IMR-90 (cell line): ENCODE measurements around the gene NOC2L. TPM values are rescaled to one million over a fixed set of nuclear protein-coding genes. Genes with fewer than 3 reads are reported as not detected.

Experiments used
- ATAC-seq: fragments of 200-7000 bp; cut with Tn5 transposase; 2 replicates; pipeline ENCODE4 v1.9.1; 2020; ENCODE audit warnings: low read depth, mild to moderate bottlenecking, moderate library complexity
- BruUV-seq: library from RNA; stranded (reverse); fragments of 400-500 nt; replicated peaks from 2 replicates; lab custom pipeline; 2021; lab: Mats Ljungman, UMichigan
- CTCF ChIA-PET: fragments of 300-600 bp; formaldehyde crosslinking; extraction: SDS; loops from one replicate; lab custom pipeline; 2021; ENCODE audit warnings: antibody characterized with exemption; lab: Yijun Ruan, JAX
- POLR2A ChIA-PET: fragments of 300-600 bp; sonication (Branson Sonifier 250); formaldehyde crosslinking; loops from one replicate; lab custom pipeline; 2022; ENCODE audit warnings: antibody characterized with exemption; ENCODE audit not compliant: unreplicated experiment; lab: Charles Lee
- DNase-seq: peaks from one replicate; pipeline ENCODE4 v3.0.0; 2013
- H2AFZ ChIP-seq: replicated peaks from 2 replicates; pipeline ENCODE3; 2013; ENCODE audit warnings: low read length, mild to moderate bottlenecking; ENCODE audit not compliant: poor library complexity
- H2AK5ac ChIP-seq: 2 replicates; pipeline ENCODE4 v1.6.1; 2013; ENCODE audit warnings: low read depth, low read length, inconsistent platforms
- H2AK9ac ChIP-seq: replicated peaks from 2 replicates; pipeline ENCODE3; 2013; ENCODE audit warnings: mild to moderate bottlenecking, low read depth, low read length, moderate library complexity; ENCODE audit not compliant: poor library complexity
- H2BK120ac ChIP-seq: 2 replicates; pipeline ENCODE4 v1.6.1; 2013; ENCODE audit warnings: low read depth, low read length, inconsistent platforms
- H2BK15ac ChIP-seq: 3 replicates; pipeline ENCODE4 v1.6.1; 2013; ENCODE audit warnings: low read depth, low read length, inconsistent platforms
- H2BK20ac ChIP-seq: 2 replicates; pipeline ENCODE4 v1.6.1; 2013; ENCODE audit warnings: low read depth, mild to moderate bottlenecking, inconsistent platforms, low read length, moderate library complexity
- H2BK5ac ChIP-seq: 2 replicates; pipeline ENCODE4 v1.6.1; 2013; ENCODE audit warnings: mild to moderate bottlenecking, low read depth, low read length, inconsistent platforms; ENCODE audit not compliant: poor library complexity, severe bottlenecking
- H3K14ac ChIP-seq: replicated peaks from 2 replicates; pipeline ENCODE4 v1.6.1; 2013; ENCODE audit warnings: low read depth, low read length, inconsistent platforms
- H3K18ac ChIP-seq: 2 replicates; pipeline ENCODE4 v1.6.1; 2013; ENCODE audit warnings: low read depth, low read length, control low read depth
- H3K23ac ChIP-seq: 2 replicates; pipeline ENCODE4 v1.6.1; 2013; ENCODE audit warnings: low read depth, low read length, inconsistent platforms
- H3K27ac ChIP-seq: 2 replicates; pipeline ENCODE4 v1.5.1; 2013; ENCODE audit warnings: mild to moderate bottlenecking, control low read depth, low read length; ENCODE audit not compliant: insufficient read depth
- H3K27me3 ChIP-seq: 2 replicates; pipeline ENCODE4 v1.6.1; 2013; ENCODE audit warnings: low read length; ENCODE audit not compliant: control insufficient read depth, insufficient read depth
- H3K36me3 ChIP-seq: 2 replicates; pipeline ENCODE4 v1.6.1; 2013; ENCODE audit warnings: low read length, mixed read lengths; ENCODE audit not compliant: control insufficient read depth, insufficient read depth
- H3K4ac ChIP-seq: 2 replicates; pipeline ENCODE4 v1.6.1; 2013; ENCODE audit warnings: low read depth, low read length, inconsistent platforms
- H3K4me1 ChIP-seq: 2 replicates; pipeline ENCODE4 v1.6.1; 2013; ENCODE audit warnings: low read length, mixed read lengths; ENCODE audit not compliant: control insufficient read depth, insufficient read depth
- H3K4me2 ChIP-seq: 2 replicates; pipeline ENCODE4 v1.6.1; 2013; ENCODE audit warnings: low read depth, mild to moderate bottlenecking, control low read depth, low read length, moderate library complexity
- H3K4me3 ChIP-seq: 2 replicates; pipeline ENCODE4 v1.5.1; 2013; ENCODE audit warnings: low read depth, mild to moderate bottlenecking, control low read depth, low read length, moderate library complexity; ENCODE audit not compliant: insufficient read depth
- H3K56ac ChIP-seq: 2 replicates; pipeline ENCODE4 v1.6.1; 2013; ENCODE audit warnings: low read length, inconsistent platforms; ENCODE audit not compliant: insufficient read depth; ENCODE audit errors: extremely low read depth
- H3K79me1 ChIP-seq, 2 experiments: 2 replicates each; pipeline ENCODE4 v1.6.1; 2013; ENCODE audit warnings: low read length in 2 of 2, inconsistent platforms in 1 of 2, low read depth in 1 of 2
- H3K9ac ChIP-seq: 2 replicates; pipeline ENCODE4 v1.6.1; 2013; ENCODE audit warnings: low read depth, low read length, control low read depth
- H3K9me1 ChIP-seq: 2 replicates; pipeline ENCODE4 v1.6.1; 2013; ENCODE audit warnings: low read length, inconsistent platforms; ENCODE audit not compliant: insufficient read depth
- H3K9me3 ChIP-seq: 2 replicates; pipeline ENCODE4 v1.6.1; 2013; ENCODE audit warnings: low read length; ENCODE audit not compliant: control insufficient read depth, insufficient read depth
- H4K20me1 ChIP-seq: 2 replicates; pipeline ENCODE4 v1.6.1; 2013; ENCODE audit warnings: low read length, inconsistent platforms; ENCODE audit not compliant: insufficient read depth
- H4K5ac ChIP-seq: 2 replicates; pipeline ENCODE4 v1.6.1; 2013; ENCODE audit warnings: mild to moderate bottlenecking, low read depth, low read length, control low read depth
- H4K8ac ChIP-seq, 2 experiments: 2 replicates each; pipeline ENCODE4 v1.6.1; 2013; ENCODE audit warnings: low read depth in 2 of 2, low read length in 2 of 2, control low read depth in 1 of 2, inconsistent platforms in 1 of 2
- H4K91ac ChIP-seq: 2 replicates; pipeline ENCODE4 v1.6.1; 2013; ENCODE audit warnings: low read depth, low read length, inconsistent platforms; ENCODE audit not compliant: insufficient read depth
- BHLHE40 ChIP-seq: fragments of 150-350 bp; IDR thresholded peaks from 2 replicates; pipeline ENCODE4 v1.6.1; 2016; ENCODE audit warnings: mild to moderate bottlenecking, low read depth, low read length
- MAFK ChIP-seq: IDR thresholded peaks from 2 replicates; pipeline ENCODE4 v1.6.1; 2012; ENCODE audit warnings: low read depth, low read length, improper control_type of control experiment
- MAZ ChIP-seq: IDR thresholded peaks from 2 replicates; pipeline ENCODE4 v1.6.1; 2012; ENCODE audit warnings: low read depth, mild to moderate bottlenecking, low read length, improper control_type of control experiment, moderate library complexity, borderline replicate concordance
- MXI1 ChIP-seq: IDR thresholded peaks from 2 replicates; pipeline ENCODE4 v1.6.1; 2012; ENCODE audit warnings: low read depth, mild to moderate bottlenecking, low read length, moderate library complexity, borderline replicate concordance
- POLR2A ChIP-seq: IDR thresholded peaks from 2 replicates; pipeline ENCODE4 v1.6.1; 2012; ENCODE audit warnings: mild to moderate bottlenecking, low read depth, low read length
- USF2 ChIP-seq: fragments of 150-350 bp; IDR thresholded peaks from 2 replicates; pipeline ENCODE4 v1.6.1; 2017; ENCODE audit warnings: mild to moderate bottlenecking, antibody characterized with exemption, low read length, low read depth
- WGBS, 2 experiments: methylation state at CpG; one replicate each; pipeline versions ENCODE4 v1.1.5 to v1.1.7; 2013; ENCODE audit warnings: missing lambda C conversion rate in 2 of 2; ENCODE audit not compliant: insufficient read length in 1 of 2; ENCODE audit errors: extremely low coverage in 2 of 2; 5-methylcytosine and 5-hydroxymethylcytosine counted together
- dilution Hi-C: fragments of 300-500 bp; cut with HindIII; formaldehyde crosslinking; loops from one replicate; pipeline ENCODE4 v1.14.3; 2018; ENCODE audit warnings: low sequenced_read_pairs; ENCODE audit not compliant: unreplicated experiment
- in situ Hi-C: fragments of 300-500 bp; cut with MboI; formaldehyde crosslinking; loops from 3 replicates; pipeline ENCODE4 v1.14.3; 2019; ENCODE audit warnings: low sequenced_read_pairs, inconsistent platforms, mixed read lengths
- intact Hi-C: fragments of 100-400 bp; cut with micrococcal nuclease; formaldehyde crosslinking; loops from 2 replicates; pipeline ENCODE4 v1.10.0; 2022
- polyA plus RNA-seq, 3 experiments: library from polyadenylated mRNA; depleted of rRNA; stranded (reverse); fragments of >200 nt; gene quantifications; 2 replicates each; pipeline ENCODE4 v1.2.3, GENCODE V29; 2012; ENCODE audit warnings: low replicate concordance in 1 of 3
- total RNA-seq: library from RNA; depleted of rRNA; stranded (reverse); fragments of >200 nt; gene quantifications from 2 replicates; pipeline ENCODE4 v1.2.3, GENCODE V29; 2012

Gene NOC2L
- total and polyA plus RNA-seq, 2 of the 4 experiments (the other 2 are of a cell fraction), result 74.2 to 106 TPM

GRCh38 chr1:999725-1000356, 40.8 kb upstream of the NOC2L start, which contains the start of gene HES4:
HES4 (minus strand) TSS chr1:1000097; CDS start chr1:999973, 124 bp downstream.
- H2BK5ac ChIP-seq, result peak within 1 kb of the TSS; percentile 44
- H3K27me3 ChIP-seq, result no peaks in the 10 kb centered on the region
- TF ChIP-seq BHLHE40, result peak; percentile 84
- peak; percentile 83 for TF ChIP-seq MAZ
- peak; percentile 35; the same call in 1 of the 2 replicates for TF ChIP-seq MXI1
- TF ChIP-seq MAFK, result no peak
- TF ChIP-seq POLR2A, result peak; percentile 99
- no peak for TF ChIP-seq USF2
- ATAC-seq (peak; percentile 81), DNase-seq (peak; percentile 90)
- H3K9ac ChIP-seq, result peak within 1 kb of the TSS; percentile 71
- intact Hi-C loops (loop anchor here (5.0 kb wide), 1 partner anchor 57 kb away; no protein-coding TSS in a partner anchor), in situ Hi-C loops (no loop called here), dilution Hi-C loops (no loop called here)
- H3K4me2 ChIP-seq, result peak within 1 kb of the TSS; percentile 86
- H2BK15ac ChIP-seq, result no peak within 1 kb of the TSS; the same call in 2 of the 3 replicates
- H3K4me3 ChIP-seq, result peak within 1 kb of the TSS; percentile 59
- H3K27ac ChIP-seq, result peak within 1 kb of the TSS; percentile 84
- ChIA-PET CTCF (interaction anchor here (0.7 kb wide), 1 partner anchor 15 kb away, joined by 4 read pairs; no protein-coding TSS in a partner anchor), POLR2A (interaction anchor here (0.6 kb wide), 1 partner anchor 32 kb away, joined by 3 read pairs; no protein-coding TSS in a partner anchor)
- H2AK5ac ChIP-seq, result peak within 1 kb of the TSS; percentile 85
- H2AK9ac ChIP-seq, result peak within 1 kb of the TSS; percentile 94
- peak within 1 kb of the TSS; percentile 85 for H3K23ac ChIP-seq
- H3K56ac ChIP-seq, result no peak within 1 kb of the TSS; the same call in 1 of the 2 replicates
- peak within 1 kb of the TSS; percentile 7; the same call in 1 of the 2 replicates for H3K18ac ChIP-seq
- H3K79me1 ChIP-seq, result peaks cover 9 to 35% of the 10 kb centered on the region in 2 experiments; a peak in 3 of 4 replicates
- peak within 1 kb of the TSS; percentile 89 for H2AFZ ChIP-seq
- BruUV-seq, result no TSS peak
- peak within 1 kb of the TSS; percentile 69 for H4K91ac ChIP-seq
- H3K4ac ChIP-seq, result peak within 1 kb of the TSS; percentile 88
- peak within 1 kb of the TSS; percentile 48; the same call in 1 of the 2 replicates for H2BK120ac ChIP-seq
- H3K9me1 ChIP-seq, result no peaks in the 10 kb centered on the region
- peak within 1 kb of the TSS; percentile 51 to 85 for H4K8ac ChIP-seq
- no peak within 1 kb of the TSS for H2BK20ac ChIP-seq
- WGBS, 2 experiments, result 1% methylated on average over 41 of the region's 95 CpGs; no CpG with 5 or more reads in 1 of the 2 experiments
- H3K36me3 ChIP-seq, result no peaks in the 10 kb centered on the region
- H4K20me1 ChIP-seq, result peaks cover 9% of the 10 kb centered on the region; the same call in 1 of the 2 replicates
- peak within 1 kb of the TSS; percentile 18 for H3K14ac ChIP-seq
- peaks cover 4% of the 10 kb centered on the region for H3K4me1 ChIP-seq
- H3K9me3 ChIP-seq, result no peaks in the 10 kb centered on the region
- H4K5ac ChIP-seq, result peak within 1 kb of the TSS; percentile 21
